Osteocyte (in vitro differentiated cells): ENCODE measurements around the gene STARD5. TPM values are rescaled to one million over a fixed set of nuclear protein-coding genes. Genes with fewer than 3 reads are reported as not detected.
"Not testable (repeated sequence)": the region's sequence is repeated elsewhere in the genome, so short reads cannot be mapped to it uniquely, and the experiment has no call there.

Experiments used
- DNase-seq: peaks from one replicate; pipeline ENCODE4 v3.0.0; 2021; ENCODE audit warnings: mixed read lengths; ENCODE audit not compliant: unreplicated experiment; ENCODE audit errors: extremely low spot score
- H3K27ac Mint-ChIP-seq: one replicate; pipeline ENCODE4 v1.8.0; 2021; ENCODE audit warnings: mild to moderate bottlenecking, mixed read lengths; ENCODE audit not compliant: unreplicated experiment
- H3K27me3 Mint-ChIP-seq: one replicate; pipeline ENCODE4 v1.8.0; 2021; ENCODE audit warnings: mixed read lengths; ENCODE audit not compliant: unreplicated experiment
- H3K36me3 Mint-ChIP-seq: one replicate; pipeline ENCODE4 v1.8.0; 2021; ENCODE audit warnings: mixed read lengths; ENCODE audit not compliant: unreplicated experiment
- H3K4me1 Mint-ChIP-seq: one replicate; pipeline ENCODE4 v1.8.0; 2021; ENCODE audit warnings: mixed read lengths; ENCODE audit not compliant: unreplicated experiment
- H3K4me3 Mint-ChIP-seq: one replicate; pipeline ENCODE4 v1.8.0; 2021; ENCODE audit warnings: mild to moderate bottlenecking, moderate library complexity, mixed read lengths; ENCODE audit not compliant: unreplicated experiment
- H3K9me3 Mint-ChIP-seq: one replicate; pipeline ENCODE4 v1.8.0; 2021; ENCODE audit warnings: mixed read lengths; ENCODE audit not compliant: unreplicated experiment
- CTCF ChIP-seq: fragments of 200-600 bp; sonication (generic); IDR thresholded peaks from 2 replicates; pipeline ENCODE4 v1.5.0; 2021; ENCODE audit warnings: antibody characterized with exemption, mild to moderate bottlenecking, moderate library complexity
- total RNA-seq: library from RNA; stranded (reverse); gene quantifications from 2 replicates; pipeline ENCODE4 v1.2.1, GENCODE V29; 2021

Gene STARD5
- total RNA-seq, 1 donor from 2014 or later, result 1.3 TPM

GRCh38 chr15:81357180-81357686 lies 33.3 kb upstream of the STARD5 start:
- H3K36me3 Mint-ChIP-seq, result no peaks in the 10 kb centered on the region
- peak; percentile 56 for DNase-seq
- no peak overlapping the region for H3K4me3 Mint-ChIP-seq
- no peaks in the 10 kb centered on the region for H3K9me3 Mint-ChIP-seq
- peaks cover 41% of the 10 kb centered on the region for H3K27me3 Mint-ChIP-seq
- H3K27ac Mint-ChIP-seq, result no peak overlapping the region
- no peak for TF ChIP-seq CTCF
- no peaks in the 10 kb centered on the region for H3K4me1 Mint-ChIP-seq

GRCh38 chr15:81356252-81356651 lies 32.3 kb upstream of the STARD5 start:
- Mint-ChIP-seq H3K4me3 (no peak overlapping the region), H3K36me3 (no peaks in the 10 kb centered on the region), H3K4me1 (no peaks in the 10 kb centered on the region), H3K27me3 (peaks cover 41% of the 10 kb centered on the region), H3K27ac (no peak overlapping the region), H3K9me3 (no peaks in the 10 kb centered on the region)
- DNase-seq, result peak; percentile 78
- TF ChIP-seq CTCF, result no peak

- H3K4me1 Mint-ChIP-seq, result no peaks in the 10 kb centered on the region
- H3K36me3 Mint-ChIP-seq, result no peaks in the 10 kb centered on the region
- H3K4me3 Mint-ChIP-seq, result no peak overlapping the region
- peak; percentile 54 for DNase-seq
- H3K27me3 Mint-ChIP-seq, result peaks cover 40% of the 10 kb centered on the region
- no peak for TF ChIP-seq CTCF
- no peaks in the 10 kb centered on the region for H3K9me3 Mint-ChIP-seq
- no peak overlapping the region for H3K27ac Mint-ChIP-seq
Measured at GRCh38 chr15:81351651-81352050, 27.7 kb upstream of the STARD5 start.

GRCh38 chr15:81349271-81349670 lies 25.3 kb upstream of the STARD5 start:
- no peaks in the 10 kb centered on the region for H3K4me1 Mint-ChIP-seq
- H3K9me3 Mint-ChIP-seq, result no peaks in the 10 kb centered on the region
- no peak overlapping the region for H3K27ac Mint-ChIP-seq
- H3K36me3 Mint-ChIP-seq, result no peaks in the 10 kb centered on the region
- no peak for TF ChIP-seq CTCF
- H3K4me3 Mint-ChIP-seq, result no peak overlapping the region
- peaks cover 42% of the 10 kb centered on the region for H3K27me3 Mint-ChIP-seq
- peak; percentile 73 for DNase-seq

GRCh38 chr15:81348691-81349090 lies 24.8 kb upstream of the STARD5 start:
- peak; percentile 19 for DNase-seq
- not testable (repeated sequence) for H3K4me3 Mint-ChIP-seq, H3K36me3 Mint-ChIP-seq, H3K27ac Mint-ChIP-seq, H3K9me3 Mint-ChIP-seq, H3K4me1 Mint-ChIP-seq
- H3K27me3 Mint-ChIP-seq, result peaks cover 44% of the 10 kb centered on the region

GRCh38 chr15:81347910-81348309 lies 24.0 kb upstream of the STARD5 start:
- Mint-ChIP-seq H3K27me3 (peaks cover 45% of the 10 kb centered on the region), H3K9me3 (no peaks in the 10 kb centered on the region), H3K4me1 (no peaks in the 10 kb centered on the region), H3K27ac (no peak overlapping the region), H3K4me3 (no peak overlapping the region), H3K36me3 (no peaks in the 10 kb centered on the region)
- no peak for TF ChIP-seq CTCF
- peak; percentile 10 for DNase-seq
